ENCODE data around the gene CTSE.

GRCh38 chr1:205965036-205965884, 58.4 kb downstream of the CTSE start:
- TF ChIP-seq, protein P1, sequence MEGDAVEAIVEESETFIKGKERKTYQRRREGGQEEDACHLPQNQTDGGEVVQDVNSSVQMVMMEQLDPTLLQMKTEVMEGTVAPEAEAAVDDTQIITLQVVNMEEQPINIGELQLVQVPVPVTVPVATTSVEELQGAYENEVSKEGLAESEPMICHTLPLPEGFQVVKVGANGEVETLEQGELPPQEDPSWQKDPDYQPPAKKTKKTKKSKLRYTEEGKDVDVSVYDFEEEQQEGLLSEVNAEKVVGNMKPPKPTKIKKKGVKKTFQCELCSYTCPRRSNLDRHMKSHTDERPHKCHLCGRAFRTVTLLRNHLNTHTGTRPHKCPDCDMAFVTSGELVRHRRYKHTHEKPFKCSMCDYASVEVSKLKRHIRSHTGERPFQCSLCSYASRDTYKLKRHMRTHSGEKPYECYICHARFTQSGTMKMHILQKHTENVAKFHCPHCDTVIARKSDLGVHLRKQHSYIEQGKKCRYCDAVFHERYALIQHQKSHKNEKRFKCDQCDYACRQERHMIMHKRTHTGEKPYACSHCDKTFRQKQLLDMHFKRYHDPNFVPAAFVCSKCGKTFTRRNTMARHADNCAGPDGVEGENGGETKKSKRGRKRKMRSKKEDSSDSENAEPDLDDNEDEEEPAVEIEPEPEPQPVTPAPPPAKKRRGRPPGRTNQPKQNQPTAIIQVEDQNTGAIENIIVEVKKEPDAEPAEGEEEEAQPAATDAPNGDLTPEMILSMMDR (conservative IDR thresholded peaks at IDR 0.05; ENCODE audit: low read depth in 2 of 2): no peak
- TF ChIP-seq STAT1 (IDR thresholded peaks at IDR 0.05; ENCODE audit: unreplicated experiment) (no peak), EZH2 (IDR thresholded peaks at IDR 0.05; ENCODE audit: low read depth, unreplicated experiment) (no peak), POLR2AphosphoS5 (IDR thresholded peaks at IDR 0.05; ENCODE audit: low read depth) (no peak), REST (IDR thresholded peaks at IDR 0.05; ENCODE audit: unreplicated experiment) (no peak), EZH2phosphoT487 (IDR thresholded peaks at IDR 0.05; ENCODE audit: unreplicated experiment) (no peak), JUNB (IDR thresholded peaks at IDR 0.05; ENCODE audit: unreplicated experiment) (no peak), ZNF462 (CRISPR knock-in tag; IDR thresholded peaks at IDR 0.05) (no peak), NANOG (IDR thresholded peaks at IDR 0.05; ENCODE audit: borderline replicate concordance) (no peak), ETS1 (IDR thresholded peaks at IDR 0.05) (no peak), CREB1 (CRISPR knock-in tag; IDR thresholded peaks at IDR 0.05; ENCODE audit: low read depth) (no peak)
